GM12875 (cell line): ENCODE measurements around the gene GPR55.
"Not testable (repeated sequence)": the region's sequence is repeated elsewhere in the genome, so short reads cannot be mapped to it uniquely, and the experiment has no call there.

Experiments used
- H3K4me3 ChIP-seq: one replicate; pipeline ENCODE4 v1.5.1; 2011; ENCODE audit warnings: low read depth, low read length, control low read depth
- TF ChIP-seq, protein P1 (sequence below): IDR thresholded peaks from 2 replicates; pipeline ENCODE4 v1.5.1; 2011; ENCODE audit warnings: low read depth, mild to moderate bottlenecking, control low read depth, inconsistent platforms, low read length, moderate library complexity, borderline replicate concordance; ENCODE audit not compliant: insufficient read depth

GPR55 gene

DNA sequence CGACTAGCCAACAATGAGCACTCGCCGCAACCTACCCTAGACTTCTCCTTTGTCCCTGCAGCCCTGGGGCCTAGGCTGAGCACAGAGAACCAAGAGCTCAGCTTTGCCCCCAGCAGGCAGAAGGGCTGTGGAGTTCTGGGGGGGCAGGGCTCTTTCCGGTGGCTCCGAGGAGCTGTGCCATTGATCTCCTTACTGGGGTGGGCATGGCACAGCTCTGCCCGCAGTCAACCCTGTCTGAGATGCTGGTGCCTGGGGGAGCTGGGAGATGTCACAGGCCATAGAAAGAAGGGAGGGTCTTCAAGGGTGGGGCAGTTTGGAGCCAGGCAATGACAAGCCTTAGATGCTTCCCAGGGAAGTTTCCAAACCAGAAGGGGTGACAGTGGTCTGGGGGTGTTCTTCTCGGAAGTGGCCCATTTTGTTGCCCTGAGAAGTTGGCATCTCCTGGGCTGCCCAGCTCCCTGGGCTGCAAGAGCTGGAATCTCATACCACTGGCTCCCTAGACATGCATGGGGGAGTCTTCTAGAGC lies 14.1 kb upstream of the GPR55 start:
- TF ChIP-seq, protein P1, sequence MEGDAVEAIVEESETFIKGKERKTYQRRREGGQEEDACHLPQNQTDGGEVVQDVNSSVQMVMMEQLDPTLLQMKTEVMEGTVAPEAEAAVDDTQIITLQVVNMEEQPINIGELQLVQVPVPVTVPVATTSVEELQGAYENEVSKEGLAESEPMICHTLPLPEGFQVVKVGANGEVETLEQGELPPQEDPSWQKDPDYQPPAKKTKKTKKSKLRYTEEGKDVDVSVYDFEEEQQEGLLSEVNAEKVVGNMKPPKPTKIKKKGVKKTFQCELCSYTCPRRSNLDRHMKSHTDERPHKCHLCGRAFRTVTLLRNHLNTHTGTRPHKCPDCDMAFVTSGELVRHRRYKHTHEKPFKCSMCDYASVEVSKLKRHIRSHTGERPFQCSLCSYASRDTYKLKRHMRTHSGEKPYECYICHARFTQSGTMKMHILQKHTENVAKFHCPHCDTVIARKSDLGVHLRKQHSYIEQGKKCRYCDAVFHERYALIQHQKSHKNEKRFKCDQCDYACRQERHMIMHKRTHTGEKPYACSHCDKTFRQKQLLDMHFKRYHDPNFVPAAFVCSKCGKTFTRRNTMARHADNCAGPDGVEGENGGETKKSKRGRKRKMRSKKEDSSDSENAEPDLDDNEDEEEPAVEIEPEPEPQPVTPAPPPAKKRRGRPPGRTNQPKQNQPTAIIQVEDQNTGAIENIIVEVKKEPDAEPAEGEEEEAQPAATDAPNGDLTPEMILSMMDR, result no peak

DNA sequence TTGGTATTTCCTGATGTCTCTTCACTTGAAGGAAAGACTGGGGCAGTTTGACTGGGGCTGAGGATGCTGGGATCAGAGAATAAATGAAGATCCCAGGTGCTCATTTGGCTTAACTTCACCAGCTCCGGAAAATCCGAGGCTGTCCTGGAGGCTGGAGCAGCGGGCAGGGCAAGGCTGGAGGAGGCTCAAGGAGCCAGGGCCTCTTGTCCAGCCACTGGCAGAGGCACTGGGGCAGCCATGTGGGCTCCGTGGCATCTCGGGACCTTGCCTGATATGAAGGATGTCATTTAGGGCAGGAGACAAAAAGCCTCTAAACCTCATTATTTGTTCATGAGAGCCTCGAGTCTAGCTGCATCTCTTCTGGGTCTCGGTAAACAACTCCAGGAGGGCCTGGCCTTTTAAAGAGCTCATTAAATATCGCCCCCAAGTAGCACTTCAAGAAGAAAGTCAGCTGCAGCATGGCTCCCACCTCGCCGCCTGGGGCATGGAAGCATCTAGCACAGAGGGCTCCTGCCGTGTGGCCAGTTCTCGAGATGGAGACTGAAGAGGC lies 13.5 kb upstream of the GPR55 start:
- no peak overlapping the region for H3K4me3 ChIP-seq
- TF ChIP-seq, protein P1, result no peak

More for the DNA sequence above, 14.1 kb upstream of the GPR55 start:
- H3K4me3 ChIP-seq, result no peak overlapping the region

DNA sequence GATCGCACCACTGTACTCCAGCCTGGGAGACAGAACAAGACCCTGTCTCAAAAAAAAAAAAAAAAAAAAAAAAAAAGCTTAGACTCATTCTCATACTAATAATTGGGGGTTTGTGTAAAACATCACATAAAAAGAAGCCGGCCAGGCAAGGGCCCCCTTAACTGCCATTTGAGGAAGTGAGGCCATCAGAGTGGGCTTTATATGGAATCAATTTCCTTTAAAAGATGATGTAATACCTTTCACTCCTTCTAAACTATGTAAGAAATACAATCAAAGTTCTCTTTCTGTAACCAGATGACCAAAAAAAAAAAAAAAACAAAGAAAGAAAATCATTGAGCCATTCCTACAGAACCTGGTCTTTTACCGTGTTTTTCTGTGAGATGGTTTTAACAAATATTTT lies 13.1 kb upstream of the GPR55 start:
- TF ChIP-seq, protein P1, result no peak
- no peak overlapping the region for H3K4me3 ChIP-seq

DNA sequence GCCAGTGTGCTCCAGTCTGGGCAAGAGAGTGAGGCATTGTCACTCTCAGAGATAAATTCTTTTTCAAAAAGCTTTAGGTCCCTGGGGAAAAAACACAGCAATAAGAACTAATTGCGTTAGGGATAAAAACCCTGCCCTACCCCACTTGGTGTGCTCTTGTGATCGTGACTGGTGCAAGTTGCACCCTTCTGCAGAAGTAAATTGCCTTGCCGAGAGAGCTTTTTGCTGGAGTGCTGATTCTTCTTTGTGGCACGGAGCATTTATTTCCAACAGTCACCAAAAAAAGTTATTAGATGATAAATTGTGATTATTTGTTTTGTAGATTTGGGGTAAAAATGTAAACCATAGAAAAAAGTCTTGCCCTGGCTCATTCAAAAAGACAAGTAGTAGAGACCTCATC lies 12.3 kb upstream of the GPR55 start:
- H3K4me3 ChIP-seq, result no peak overlapping the region
- TF ChIP-seq, protein P1, result no peak

DNA sequence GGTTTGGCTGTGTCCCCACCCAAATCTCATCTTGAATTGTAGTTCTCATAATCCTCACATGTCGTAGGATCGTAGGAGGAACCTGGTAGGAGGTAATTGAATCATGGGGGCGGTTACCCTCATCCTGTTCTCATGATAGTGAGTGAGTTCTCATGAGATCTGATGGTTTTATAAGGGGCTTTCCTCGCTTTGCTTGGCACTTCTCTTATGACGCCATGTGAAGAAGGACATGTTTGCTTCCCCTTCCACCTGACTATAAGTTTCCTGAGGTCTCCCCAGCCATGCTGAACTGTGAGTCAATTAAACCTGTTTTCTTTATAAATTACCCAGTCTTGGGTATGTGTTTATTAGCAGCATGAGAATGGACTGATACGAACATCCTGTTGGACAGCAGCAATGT lies 11.2 kb upstream of the GPR55 start:
- H3K4me3 ChIP-seq, result not testable (repeated sequence)

DNA sequence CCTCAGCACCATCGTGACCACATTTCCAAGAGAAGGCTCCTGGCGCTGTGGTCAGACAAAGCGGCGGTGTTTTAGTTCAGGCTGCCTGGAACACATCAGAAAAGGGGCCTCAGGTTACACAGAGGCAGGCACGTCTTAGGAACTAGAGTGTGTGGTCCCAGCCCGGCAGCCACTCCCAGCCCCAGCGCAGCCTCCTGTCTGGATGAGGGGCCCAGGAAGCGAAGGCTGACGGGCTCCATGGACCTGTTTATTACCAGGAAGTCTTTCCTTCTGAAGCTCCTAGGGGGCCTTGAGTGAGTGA lies 10.0 kb upstream of the GPR55 start:
- TF ChIP-seq, protein P1, result no peak
- H3K4me3 ChIP-seq, result no peak overlapping the region

DNA sequence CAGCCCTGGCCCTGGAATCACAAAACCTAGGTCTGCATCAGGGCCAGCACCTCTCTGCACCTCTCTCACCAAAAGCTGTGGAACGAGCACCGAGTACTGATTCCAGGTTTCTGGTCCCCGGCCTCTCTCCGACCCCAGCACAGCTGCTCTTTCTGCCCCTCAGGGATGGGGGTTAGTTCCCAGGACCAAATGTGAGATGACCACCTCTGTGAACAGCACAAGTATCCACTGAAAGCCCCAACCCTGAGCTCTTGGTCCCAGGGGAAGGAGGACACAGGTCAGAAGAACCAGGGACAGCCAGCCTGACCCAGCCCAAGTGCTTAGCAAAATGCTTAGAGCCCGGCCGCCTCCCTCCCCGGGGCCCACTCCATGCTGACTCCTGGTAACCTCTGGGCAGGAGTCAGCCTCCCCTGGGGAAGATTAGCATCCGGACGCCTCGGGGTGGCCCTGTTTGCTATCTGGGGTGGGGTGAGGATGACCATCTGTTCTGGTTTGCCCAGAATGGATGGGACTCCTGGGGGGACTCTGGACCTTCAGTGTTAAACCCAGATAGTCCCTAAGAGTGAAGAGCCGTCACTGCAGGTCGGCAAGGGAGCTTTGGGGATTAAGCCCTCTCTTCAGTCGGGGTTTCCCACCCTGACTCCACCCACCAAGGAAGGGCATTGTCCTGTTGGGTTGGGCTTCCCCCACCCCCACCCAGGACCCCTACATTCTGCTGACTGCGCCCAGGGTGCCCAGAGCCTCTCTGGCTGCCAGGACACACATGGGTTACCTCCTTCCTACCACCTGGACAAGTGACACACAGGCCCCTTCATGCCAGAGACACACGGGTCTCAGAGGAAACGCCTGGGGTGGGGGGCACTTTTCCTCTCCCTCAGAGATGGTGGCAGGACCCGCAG lies 9.4 kb upstream of the GPR55 start:
- no peak overlapping the region for H3K4me3 ChIP-seq
- TF ChIP-seq, protein P1, result no peak
